ENCODE results near the gene THBS3.

- no peak for TF ChIP-seq ATF4 (CRISPR knock-in tag; IDR thresholded peaks at IDR 0.05)
- TF ChIP-seq TBX3 (IDR thresholded peaks at IDR 0.05; ENCODE audit: borderline replicate concordance): no peak
- TF ChIP-seq NFE2L2 (IDR thresholded peaks at IDR 0.05; ENCODE audit: low read length): no peak
- no peak for TF ChIP-seq IKZF1 (IDR thresholded peaks at IDR 0.05)
- TF ChIP-seq NFIC (IDR thresholded peaks at IDR 0.05; ENCODE audit: low read length): no peak
- TF ChIP-seq ZFAT (CRISPR knock-in tag; conservative IDR thresholded peaks at IDR 0.05): no peak
- TF ChIP-seq E2F2 (CRISPR knock-in tag; IDR thresholded peaks at IDR 0.05; ENCODE audit: borderline replicate concordance): no peak
- no peak for TF ChIP-seq ATF7 (IDR thresholded peaks at IDR 0.05)
- TF ChIP-seq ATF7 (CRISPR knock-in tag; IDR thresholded peaks at IDR 0.05): no peak
- TF ChIP-seq, protein P1, sequence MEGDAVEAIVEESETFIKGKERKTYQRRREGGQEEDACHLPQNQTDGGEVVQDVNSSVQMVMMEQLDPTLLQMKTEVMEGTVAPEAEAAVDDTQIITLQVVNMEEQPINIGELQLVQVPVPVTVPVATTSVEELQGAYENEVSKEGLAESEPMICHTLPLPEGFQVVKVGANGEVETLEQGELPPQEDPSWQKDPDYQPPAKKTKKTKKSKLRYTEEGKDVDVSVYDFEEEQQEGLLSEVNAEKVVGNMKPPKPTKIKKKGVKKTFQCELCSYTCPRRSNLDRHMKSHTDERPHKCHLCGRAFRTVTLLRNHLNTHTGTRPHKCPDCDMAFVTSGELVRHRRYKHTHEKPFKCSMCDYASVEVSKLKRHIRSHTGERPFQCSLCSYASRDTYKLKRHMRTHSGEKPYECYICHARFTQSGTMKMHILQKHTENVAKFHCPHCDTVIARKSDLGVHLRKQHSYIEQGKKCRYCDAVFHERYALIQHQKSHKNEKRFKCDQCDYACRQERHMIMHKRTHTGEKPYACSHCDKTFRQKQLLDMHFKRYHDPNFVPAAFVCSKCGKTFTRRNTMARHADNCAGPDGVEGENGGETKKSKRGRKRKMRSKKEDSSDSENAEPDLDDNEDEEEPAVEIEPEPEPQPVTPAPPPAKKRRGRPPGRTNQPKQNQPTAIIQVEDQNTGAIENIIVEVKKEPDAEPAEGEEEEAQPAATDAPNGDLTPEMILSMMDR (CRISPR knock-in tag; IDR thresholded peaks at IDR 0.05): no peak
- TF ChIP-seq NFE2L1 (CRISPR knock-in tag; IDR thresholded peaks at IDR 0.05; ENCODE audit: borderline replicate concordance): no peak
- no peak for TF ChIP-seq ZSCAN25 (CRISPR knock-in tag; IDR thresholded peaks at IDR 0.05)
- no peak for TF ChIP-seq HOXA3 (CRISPR knock-in tag; IDR thresholded peaks at IDR 0.05)
- TF ChIP-seq, protein P2, sequence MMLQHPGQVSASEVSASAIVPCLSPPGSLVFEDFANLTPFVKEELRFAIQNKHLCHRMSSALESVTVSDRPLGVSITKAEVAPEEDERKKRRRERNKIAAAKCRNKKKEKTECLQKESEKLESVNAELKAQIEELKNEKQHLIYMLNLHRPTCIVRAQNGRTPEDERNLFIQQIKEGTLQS (CRISPR knock-in tag; IDR thresholded peaks at IDR 0.05): no peak
- no peak for TF ChIP-seq EZH2 (conservative IDR thresholded peaks at IDR 0.05; ENCODE audit: low read depth, low read length)
These were observed 29.8 kb downstream of the THBS3 start for GRCh38 chr1:155177918-155178281.
